H54 (cell line): Measurements from ENCODE around the gene MPPED1.

Experiments
- DNase-seq: peaks from one replicate; pipeline ENCODE4 v3.0.0; 2011; ENCODE audit warnings: low spot score, mixed read lengths; ENCODE audit not compliant: insufficient read length
- FAIRE-seq: peaks from 3 replicates; lab custom pipeline; 2011; peaks lifted over from hg19 to GRCh38; lab: Jason Lieb, UNC
- POLR2A ChIP-seq: IDR thresholded peaks from 2 replicates; pipeline ENCODE4 v1.6.1; 2011; ENCODE audit warnings: low read depth, mild to moderate bottlenecking, low read length

Gene MPPED1

GRCh38 chr22:43491737-43492136 is 79.9 kb downstream of the MPPED1 start:
- no peak for FAIRE-seq
- DNase-seq: no peak
- TF ChIP-seq POLR2A: no peak

DNA sequence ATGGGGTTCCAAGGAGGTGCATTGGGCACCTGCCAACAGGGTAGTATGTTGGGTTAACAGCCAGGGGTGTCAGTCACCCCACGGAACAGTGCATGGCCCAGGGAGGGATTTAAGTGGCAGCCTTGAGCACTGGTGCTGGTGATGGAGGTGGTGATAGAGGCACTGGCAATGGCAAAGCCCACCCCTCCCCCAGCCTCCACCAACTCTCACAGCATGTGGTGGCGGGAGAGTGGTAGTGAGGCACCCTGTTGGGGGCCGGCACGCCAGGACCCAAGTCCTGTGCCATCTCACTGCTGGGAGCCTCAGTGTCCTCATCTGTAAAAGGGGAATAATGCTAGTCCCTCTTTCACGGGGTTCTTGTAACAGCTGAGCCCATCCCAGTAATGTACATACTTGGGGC is 81.5 kb downstream of the MPPED1 start:
- no peak for DNase-seq
- no peak for TF ChIP-seq POLR2A
- FAIRE-seq: no peak

DNA sequence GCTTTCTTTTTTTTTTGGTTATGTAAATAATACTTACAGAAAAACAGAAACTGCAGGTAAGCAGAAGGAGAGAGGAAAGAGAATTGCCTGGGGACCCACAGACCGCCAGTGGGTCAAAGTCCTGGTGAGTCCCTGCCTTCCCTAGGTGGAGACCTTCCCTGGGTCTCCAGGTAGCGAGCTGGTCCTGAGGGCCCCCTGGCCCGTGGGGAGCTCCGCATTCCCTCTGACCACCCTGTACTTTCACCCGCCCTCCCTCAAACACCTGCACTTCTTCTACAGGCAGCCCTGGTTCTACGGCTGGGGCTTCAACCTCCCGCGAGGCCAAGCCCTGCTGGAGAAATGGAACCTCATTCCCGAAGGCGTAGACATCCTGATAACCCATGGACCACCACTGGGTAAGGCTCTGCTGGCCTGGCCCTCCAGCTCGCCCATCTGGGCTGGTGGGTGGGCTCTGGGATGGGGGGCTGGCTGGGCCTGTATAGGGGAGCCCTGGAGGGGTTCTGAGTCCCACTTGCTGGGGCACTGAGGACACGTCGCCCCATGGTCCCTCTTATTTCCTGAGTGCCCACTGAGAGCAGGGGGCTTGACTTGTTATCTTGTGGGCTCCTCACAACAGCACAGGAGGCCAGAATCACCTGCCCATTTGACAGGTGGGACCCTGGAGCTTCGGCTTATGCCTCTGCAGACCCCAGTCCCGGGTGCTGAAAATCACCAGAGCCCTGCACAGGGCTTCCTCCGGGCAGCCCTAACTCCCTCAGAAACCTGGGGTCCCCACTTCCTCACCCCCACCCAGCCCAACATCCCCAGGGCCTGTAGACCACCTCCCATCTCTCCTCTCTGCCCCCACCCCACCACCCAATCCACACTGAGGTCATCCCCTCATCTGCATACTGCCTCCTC is 86.4 kb downstream of the MPPED1 start:
- no peak for TF ChIP-seq POLR2A
- FAIRE-seq (no peak), DNase-seq (no peak)

DNA sequence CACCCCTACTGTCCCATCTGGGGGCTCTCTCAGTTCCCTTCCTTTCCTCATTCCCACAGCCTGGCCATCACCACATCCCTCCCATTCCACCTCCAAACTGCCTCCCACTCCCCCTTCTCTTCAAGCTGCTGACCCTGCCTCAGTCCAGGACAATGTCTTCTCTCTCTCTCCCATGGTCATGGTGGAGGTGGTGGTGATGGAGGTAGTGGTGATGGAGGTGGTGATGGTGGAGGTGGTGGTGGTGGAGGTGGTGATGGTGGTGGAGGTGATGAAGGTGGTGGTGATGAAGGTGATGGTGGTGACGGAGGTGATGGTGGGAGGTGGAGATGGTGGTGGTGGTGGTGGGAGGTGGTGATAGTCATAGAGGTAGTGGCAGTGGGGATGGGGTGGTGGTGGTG is 87.0 kb downstream of the MPPED1 start:
- DNase-seq (no peak), FAIRE-seq (no peak)
- TF ChIP-seq POLR2A: no peak

DNA sequence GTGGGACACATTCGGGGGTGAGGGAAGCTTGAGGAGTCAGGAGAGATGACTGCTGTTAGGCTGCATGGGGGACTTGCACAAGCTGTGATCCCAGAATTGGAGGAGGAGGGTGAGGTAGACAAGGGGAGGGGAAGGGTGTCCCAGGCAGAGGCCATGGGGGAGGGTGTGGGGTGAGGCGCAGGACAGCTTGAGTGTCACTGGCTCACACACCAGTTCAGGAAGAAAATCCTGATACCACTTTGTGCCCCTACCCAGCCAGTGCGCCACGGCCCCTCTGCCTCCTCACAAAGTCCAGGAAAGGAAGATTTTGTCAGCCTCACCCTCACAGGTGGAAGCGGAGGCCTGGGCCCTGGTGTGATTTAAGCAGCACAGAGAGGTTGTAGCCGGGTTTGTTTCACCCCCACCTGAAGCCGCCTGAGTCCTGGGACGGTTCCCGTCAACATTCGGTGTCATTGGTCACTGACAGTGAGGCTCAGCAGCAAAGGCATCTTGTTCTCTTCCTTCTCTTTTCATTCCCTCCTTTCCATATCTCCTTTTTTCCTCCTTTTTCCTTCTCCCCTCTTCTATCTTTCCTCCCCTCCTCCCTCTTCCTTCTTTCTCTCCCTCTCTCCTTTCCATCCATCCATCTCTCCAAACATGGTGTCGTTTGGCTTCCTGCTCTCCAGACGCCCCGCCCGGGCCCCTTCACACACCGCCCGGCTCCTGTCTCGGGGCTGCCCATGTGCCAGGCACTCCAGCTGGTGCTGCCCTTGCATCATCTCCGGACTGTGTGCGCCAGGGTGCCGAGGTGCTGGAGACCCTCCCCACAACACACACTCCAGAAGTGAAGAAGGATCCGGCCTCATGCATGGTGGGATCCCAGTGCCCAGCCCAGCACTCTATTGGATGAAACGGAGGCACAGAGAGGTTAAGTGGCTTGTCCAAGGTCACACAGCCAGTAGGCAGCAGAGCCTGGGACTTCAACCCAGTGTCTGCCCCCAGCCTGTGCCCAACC is 89.3 kb downstream of the MPPED1 start:
- no peak for TF ChIP-seq POLR2A
- DNase-seq (no peak), FAIRE-seq (no peak)

DNA sequence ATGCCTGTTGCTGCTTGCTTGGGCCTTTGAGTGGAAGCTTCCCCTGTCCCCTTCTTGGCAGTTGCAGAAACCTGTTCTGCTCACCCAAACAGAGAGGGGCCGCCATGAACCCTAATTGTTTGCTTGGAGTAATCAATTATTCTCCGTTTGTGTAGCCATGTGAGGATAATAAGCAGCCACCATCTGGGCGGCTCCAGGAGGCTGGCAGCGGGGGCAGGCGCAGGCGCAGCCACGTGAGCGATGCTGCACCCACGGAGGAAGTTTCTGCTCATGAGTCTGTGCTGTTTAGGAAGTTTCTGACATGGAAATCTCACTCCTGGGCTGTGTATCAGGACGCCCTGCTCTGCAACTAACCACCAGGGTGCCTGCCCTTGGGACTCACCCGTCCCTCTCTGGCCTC is 90.1 kb downstream of the MPPED1 start:
- no peak for TF ChIP-seq POLR2A
- FAIRE-seq: no peak
- DNase-seq: no peak

GRCh38 chr22:43502306-43502874 is 90.6 kb downstream of the MPPED1 start:
- DNase-seq (no peak), FAIRE-seq (no peak)
- no peak for TF ChIP-seq POLR2A

- FAIRE-seq (no peak), DNase-seq (no peak)
- no peak for TF ChIP-seq POLR2A
Measured at GRCh38 chr22:43504068-43504467, 92.3 kb downstream of the MPPED1 start.

DNA sequence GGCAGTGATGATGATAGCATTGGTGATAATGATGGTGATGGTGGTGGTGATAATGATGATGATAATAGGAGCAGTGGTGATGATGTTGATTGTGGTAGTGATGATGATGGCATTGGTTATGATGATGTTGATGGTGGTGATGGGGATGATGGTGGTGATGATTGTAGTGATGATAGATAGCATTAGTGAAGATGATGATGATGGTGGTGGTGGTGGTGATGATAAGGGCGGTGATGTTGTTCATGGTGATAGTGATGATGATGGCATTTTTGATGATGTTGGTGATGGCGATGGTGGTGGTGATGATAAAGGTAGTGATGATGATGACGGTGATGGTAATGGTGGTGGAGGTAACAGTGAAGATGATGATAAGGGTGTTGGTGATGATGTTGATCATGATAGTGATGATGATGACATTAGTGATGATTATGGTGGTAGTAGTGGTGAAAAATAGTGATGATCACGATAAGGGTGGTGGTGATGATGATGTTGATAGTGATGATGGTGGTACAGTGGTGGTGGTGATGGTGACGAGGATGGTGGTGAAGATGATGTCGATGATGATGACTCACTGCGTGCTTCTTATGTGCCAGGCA is 93.0 kb downstream of the MPPED1 start:
- DNase-seq: no peak
- TF ChIP-seq POLR2A: no peak
- FAIRE-seq: no peak

DNA sequence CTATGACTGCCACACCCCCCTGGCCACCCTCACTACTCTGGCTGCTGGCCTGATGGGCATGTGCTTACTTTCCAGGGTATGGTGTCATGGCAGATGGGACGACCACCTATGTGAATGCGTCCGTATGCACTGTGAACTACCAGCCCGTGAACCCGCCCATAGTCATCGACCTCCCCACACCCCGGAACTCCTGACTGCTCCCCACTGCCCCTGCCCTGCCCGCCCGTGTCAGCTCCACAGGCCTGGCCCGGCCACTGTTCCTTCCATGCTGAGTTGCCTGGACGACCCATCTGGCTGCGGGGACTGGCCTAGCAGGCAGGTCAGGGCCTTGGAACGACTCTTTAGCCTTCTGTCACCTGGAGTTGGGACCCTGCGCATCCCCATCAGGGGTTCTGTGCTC is 93.6 kb downstream of the MPPED1 start:
- DNase-seq (no peak), FAIRE-seq (no peak)
- TF ChIP-seq POLR2A: no peak

- TF ChIP-seq POLR2A: no peak
- DNase-seq (no peak), FAIRE-seq (no peak)
Measured at GRCh38 chr22:43505896-43506295, 94.1 kb downstream of the MPPED1 start.

DNA sequence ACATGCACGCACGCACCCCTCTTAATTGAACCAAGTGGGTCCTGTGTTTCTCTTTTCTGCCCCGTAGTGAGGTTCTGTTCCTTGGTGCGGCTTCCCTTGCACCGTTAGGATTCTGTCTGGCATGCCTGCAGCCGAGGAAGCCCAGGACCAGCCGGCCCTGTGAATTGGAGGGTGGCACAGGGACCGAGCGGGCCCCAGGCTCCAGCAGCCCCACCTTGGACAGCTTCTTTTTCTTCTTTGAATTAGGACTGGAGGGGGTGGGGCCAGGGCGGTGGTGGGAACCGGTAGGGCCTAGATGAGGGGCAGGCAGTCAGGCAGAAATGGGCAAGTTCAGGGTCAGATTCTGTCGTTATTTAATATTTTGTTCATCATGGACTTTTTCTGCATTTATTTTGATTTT is 94.7 kb downstream of the MPPED1 start:
- no peak for DNase-seq
- FAIRE-seq: no peak
- no peak for TF ChIP-seq POLR2A

GRCh38 chr22:43507235-43507634 is 95.4 kb downstream of the MPPED1 start:
- DNase-seq (no peak), FAIRE-seq (no peak)
- TF ChIP-seq POLR2A: no peak

DNA sequence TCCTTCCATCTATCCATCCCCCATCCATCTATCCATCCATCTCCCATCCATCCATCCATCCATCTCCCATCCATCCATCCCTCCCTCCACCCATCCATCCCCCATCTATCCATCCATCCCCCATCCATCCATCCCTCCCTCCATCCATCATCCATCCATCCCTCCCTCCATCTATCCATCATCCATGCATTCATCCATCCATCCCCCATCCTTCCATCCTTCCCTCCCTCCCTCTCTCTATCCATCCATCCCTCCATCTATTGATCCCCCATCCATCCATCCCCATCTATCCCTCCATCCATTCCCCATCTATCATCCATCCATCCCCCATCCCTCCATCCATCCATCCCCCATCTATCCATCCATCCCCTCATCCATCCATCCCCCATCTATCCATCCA is 96.7 kb downstream of the MPPED1 start:
- TF ChIP-seq POLR2A: no peak
- no peak for DNase-seq
- FAIRE-seq: no peak
